HEK293 (cell line): ENCODE results near the gene ENAH.

Experiments used
- CTCF ChIA-PET: fragments of 350-600 bp; formaldehyde crosslinking; extraction: SDS; loops from one replicate; lab custom pipeline; 2021; ENCODE audit warnings: antibody characterized with exemption; lab: Yijun Ruan, JAX
- POLR2A ChIA-PET: fragments of 300-600 bp; formaldehyde crosslinking; extraction: SDS; loops from one replicate; lab custom pipeline; 2020; ENCODE audit warnings: antibody characterized with exemption, inconsistent platforms; lab: Yijun Ruan, JAX
- H3K27ac ChIP-seq: fragments of 200-500 bp; sonication (Bioruptor generic); 2 replicates; pipeline ENCODE4 v1.5.1; 2014; ENCODE audit warnings: low read depth, low read length, control low read depth, inconsistent platforms; ENCODE audit errors: extremely low read depth
- H3K36me3 ChIP-seq, 2 experiments: fragments of 200-500 bp in 1 of 2; sonication (Bioruptor generic) in 1 of 2; 1 replicate in 1 of 2; 2 replicates in 1 of 2; pipeline ENCODE4 v1.5.1; 2014 to 2017; ENCODE audit warnings: inconsistent platforms in 2 of 2, low read length in 2 of 2; ENCODE audit not compliant: control insufficient read depth in 2 of 2, insufficient read depth in 1 of 2
- H3K4me1 ChIP-seq: fragments of 200-500 bp; sonication (Bioruptor generic); 2 replicates; pipeline ENCODE4 v1.5.1; 2014; ENCODE audit warnings: mild to moderate bottlenecking, low read length, inconsistent platforms; ENCODE audit not compliant: control insufficient read depth, insufficient read depth
- H3K4me3 ChIP-seq: 2 replicates; pipeline ENCODE4 v1.5.1; 2011; ENCODE audit warnings: low read depth, mild to moderate bottlenecking, control low read depth, low read length, moderate library complexity
- H3K9me3 ChIP-seq: fragments of 200-500 bp; sonication (Bioruptor generic); 2 replicates; pipeline ENCODE4 v1.5.1; 2014; ENCODE audit warnings: low read depth, low read length, inconsistent platforms; ENCODE audit not compliant: control insufficient read depth, insufficient read depth
- CTCF ChIP-seq: fragments of 450-650 bp; formaldehyde crosslinking; IDR thresholded peaks from 2 replicates; pipeline ENCODE4 v1.5.1; 2016; ENCODE audit warnings: missing biosample characterization, missing genetic modification characterization
- EGR2 ChIP-seq: fragments of 450-650 bp; formaldehyde crosslinking; IDR thresholded peaks from 2 replicates; pipeline ENCODE4 v1.5.1; 2016; ENCODE audit warnings: low read depth, missing biosample characterization, missing genetic modification characterization
- IKZF3 ChIP-seq: fragments of 450-650 bp; IDR thresholded peaks from 2 replicates; pipeline ENCODE4 v1.5.0; 2018; ENCODE audit warnings: missing biosample characterization, mild to moderate bottlenecking, missing genetic modification characterization, moderate library complexity
- ZFP69B ChIP-seq: fragments of 450-650 bp; formaldehyde crosslinking; IDR thresholded peaks from 2 replicates; pipeline ENCODE4 v1.5.1; 2016; ENCODE audit warnings: missing biosample characterization, missing genetic modification characterization
- ZNF24 ChIP-seq: fragments of 450-650 bp; formaldehyde crosslinking; IDR thresholded peaks from 2 replicates; pipeline ENCODE4 v1.5.1; 2016; ENCODE audit warnings: missing biosample characterization, missing genetic modification characterization
- ZNF335 ChIP-seq: fragments of 450-650 bp; formaldehyde crosslinking; conservative IDR thresholded peaks from 2 replicates; pipeline ENCODE4 v1.5.1; 2016; ENCODE audit warnings: missing biosample characterization, missing genetic modification characterization

The ENAH gene

GRCh38 chr1:225440380-225441221, 212.3 kb downstream of the ENAH start:
- Histone ChIP-seq H3K4me3 (no peak overlapping the region), H3K27ac (no peak overlapping the region), H3K36me3 (no peaks in the 10 kb centered on the region), H3K9me3 (no peaks in the 10 kb centered on the region), H3K4me1 (no peaks in the 10 kb centered on the region)
- CTCF ChIA-PET = interaction anchor here (0.6 to 2.5 kb wide), 13 partner anchors 10 to 546 kb away, joined by 3 to 8 read pairs (median 5); no protein-coding TSS in a partner anchor
- no peak for TF ChIP-seq ZFP69B (tag by site-specific recombination)
- TF ChIP-seq ZNF24 (tag by site-specific recombination) = 0 out of 2 replicates have a peak, but pooled peaks have one; percentile 33
- POLR2A ChIA-PET = interaction anchor here (1.5 to 1.6 kb wide), 2 partner anchors 13 to 22 kb away, joined by 3 to 6 read pairs; partner anchors contain the start of gene LBR

- H3K4me1 ChIP-seq = no peaks in the 10 kb centered on the region
- CTCF ChIA-PET = interaction anchor here (0.6 to 0.8 kb wide), 5 partner anchors 45 to 855 kb away, joined by 3 to 5 read pairs (median 3); no protein-coding TSS in a partner anchor
- H3K27ac ChIP-seq = no peak overlapping the region
- TF ChIP-seq CTCF = peak; percentile 60
- TF ChIP-seq ZNF335 (tag by site-specific recombination) = peak; percentile 46; the same call in 1 of the 2 replicates
- TF ChIP-seq IKZF3 (tag by site-specific recombination) = 0 out of 2 replicates have a peak, but pooled peaks have one; percentile 30
- TF ChIP-seq EGR2 (tag by site-specific recombination) = no peak
- TF ChIP-seq, all 188 proteins: peak for 3
- POLR2A ChIA-PET = no interaction called here
- Histone ChIP-seq H3K4me3 (no peak overlapping the region), H3K36me3 (no peaks in the 10 kb centered on the region), H3K9me3 (no peaks in the 10 kb centered on the region)
Measured at GRCh38 chr1:225437710-225438437, 215.0 kb downstream of the ENAH start.
